HG03064 (cell line): Measurements from ENCODE around the gene MAP1B.

Experiments used
- ATAC-seq: cut with Tn5 transposase; IDR thresholded peaks from one replicate; pipeline ENCODE4 v1.9.1; 2021; ENCODE audit warnings: low read depth; ENCODE audit not compliant: unreplicated experiment

MAP1B gene

GRCh38 chr5:72129725-72130124 is 22.4 kb downstream of the MAP1B start:
- ATAC-seq = no peak

- ATAC-seq = no peak
Measured at GRCh38 chr5:72130351-72130761, 23.1 kb downstream of the MAP1B start.

GRCh38 chr5:72133212-72133990 is 26.1 kb downstream of the MAP1B start:
- ATAC-seq = no peak

- ATAC-seq = no peak
Measured at GRCh38 chr5:72134226-72134899, 27.1 kb downstream of the MAP1B start.

GRCh38 chr5:72137826-72138409 is 30.6 kb downstream of the MAP1B start:
- no peak for ATAC-seq

GRCh38 chr5:72138943-72139521 is 31.8 kb downstream of the MAP1B start:
- ATAC-seq = no peak

GRCh38 chr5:72140711-72141110 is 33.4 kb downstream of the MAP1B start:
- no peak for ATAC-seq

- no peak for ATAC-seq
Measured at GRCh38 chr5:72141440-72142355, 34.4 kb downstream of the MAP1B start.

GRCh38 chr5:72144762-72145161 is 37.5 kb downstream of the MAP1B start:
- no peak for ATAC-seq

GRCh38 chr5:72145348-72145747 is 38.1 kb downstream of the MAP1B start:
- ATAC-seq = no peak

GRCh38 chr5:72146056-72146455 is 38.8 kb downstream of the MAP1B start:
- no peak for ATAC-seq

- no peak for ATAC-seq
Measured at GRCh38 chr5:72147569-72147968, 40.3 kb downstream of the MAP1B start.

- no peak for ATAC-seq
Measured at GRCh38 chr5:72149742-72150141, 42.5 kb downstream of the MAP1B start.

GRCh38 chr5:72151169-72151568 is 43.9 kb downstream of the MAP1B start:
- ATAC-seq = no peak

- ATAC-seq = no peak
Measured at GRCh38 chr5:72151646-72152045, 44.4 kb downstream of the MAP1B start.

GRCh38 chr5:72152545-72152944 is 45.3 kb downstream of the MAP1B start:
- no peak for ATAC-seq

GRCh38 chr5:72153551-72153950 is 46.3 kb downstream of the MAP1B start:
- no peak for ATAC-seq

GRCh38 chr5:72154076-72154756 is 46.9 kb downstream of the MAP1B start:
- no peak for ATAC-seq

GRCh38 chr5:72156946-72157624 is 49.8 kb downstream of the MAP1B start:
- ATAC-seq = no peak
